Smooth muscle cell of the brain vasculature (primary cell): ENCODE results near the gene RCAN2.

ENCODE experiments used
- DNase-seq: peaks from one replicate; pipeline ENCODE4 v3.0.0-alpha.2; 2012; ENCODE audit warnings: low read depth, low spot score

Gene RCAN2

GRCh38 chr6:46491628-46492547 is 639 bp upstream of the RCAN2 start:
- no peak for DNase-seq

GRCh38 chr6:46490425-46491200 is 636 bp downstream of the RCAN2 start:
- DNase-seq: no peak

- no peak for DNase-seq
Observed at GRCh38 chr6:46486181-46486580, 5.1 kb downstream of the RCAN2 start.

GRCh38 chr6:46484081-46484820 is 7.0 kb downstream of the RCAN2 start:
- DNase-seq: no peak

GRCh38 chr6:46476301-46476700 is 14.9 kb downstream of the RCAN2 start:
- DNase-seq: no peak

- no peak for DNase-seq
Observed at GRCh38 chr6:46473881-46474280, 17.4 kb downstream of the RCAN2 start.

GRCh38 chr6:46472243-46472642 is 19.0 kb downstream of the RCAN2 start:
- DNase-seq: no peak

- DNase-seq: no peak
Observed at GRCh38 chr6:46469021-46469420, 22.2 kb downstream of the RCAN2 start.

- no peak for DNase-seq
Observed at GRCh38 chr6:46468403-46469010, 22.7 kb downstream of the RCAN2 start.

- no peak for DNase-seq
Observed at GRCh38 chr6:46466570-46466969, 24.7 kb downstream of the RCAN2 start.

GRCh38 chr6:46465294-46466165 is 25.7 kb downstream of the RCAN2 start:
- DNase-seq: no peak

- no peak for DNase-seq
Observed at GRCh38 chr6:46456297-46456696, 35.0 kb downstream of the RCAN2 start.

GRCh38 chr6:46454691-46455090 is 36.6 kb downstream of the RCAN2 start:
- no peak for DNase-seq

- DNase-seq: no peak
Observed at GRCh38 chr6:46453741-46454316, 37.4 kb downstream of the RCAN2 start.

GRCh38 chr6:46453216-46453615 is 38.0 kb downstream of the RCAN2 start:
- peak; percentile 62 for DNase-seq

GRCh38 chr6:46452312-46452917 is 38.8 kb downstream of the RCAN2 start:
- DNase-seq: no peak

- no peak for DNase-seq
Observed at GRCh38 chr6:46451343-46451742, 39.9 kb downstream of the RCAN2 start.

- DNase-seq: no peak
Observed at GRCh38 chr6:46444772-46445454, 46.3 kb downstream of the RCAN2 start.

- DNase-seq: no peak
Observed at GRCh38 chr6:46443623-46444022, 47.6 kb downstream of the RCAN2 start.
